Transverse colon (tissue), 4 donors: ENCODE measurements around the gene ZNF777. TPM values are rescaled to one million over a fixed set of nuclear protein-coding genes. Genes with fewer than 3 reads are reported as not detected.

Source experiments
- DNase-seq: peaks from one replicate; pipeline ENCODE4 v3.0.0-alpha.2; 2019
- H3K27ac ChIP-seq, 4 donors: fragments of 200-600 bp; sonication (generic); 2 replicates each; pipeline ENCODE4 v1.5.1; 2016 to 2018; ENCODE audit warnings: inconsistent platforms in 4 of 4
- H3K27me3 ChIP-seq: fragments of 200-600 bp; sonication (generic); 2 replicates; pipeline ENCODE4 v1.5.1; 2017; ENCODE audit warnings: inconsistent platforms
- H3K36me3 ChIP-seq, 4 donors: fragments of 200-600 bp; sonication (generic); 2 replicates each; pipeline ENCODE4 v1.5.1; 2017 to 2019; ENCODE audit warnings: inconsistent platforms in 4 of 4
- H3K4me1 ChIP-seq, 4 donors: fragments of 200-600 bp; sonication (generic); 2 replicates each; pipeline ENCODE4 v1.5.1; 2017 to 2020; ENCODE audit warnings: inconsistent platforms in 4 of 4
- H3K4me3 ChIP-seq, 4 donors: fragments of 200-600 bp; sonication (generic); 1 replicate in 1 of 4; 2 replicates in 3 of 4; pipeline versions ENCODE4 v1.5.1 to v1.6.1; 2017 to 2019; ENCODE audit warnings: inconsistent platforms in 4 of 4
- H3K9me3 ChIP-seq, 2 donors: fragments of 200-600 bp; sonication (generic); 2 replicates each; pipeline ENCODE4 v1.5.1; 2017 to 2019; ENCODE audit warnings: inconsistent platforms in 2 of 2
- EP300 ChIP-seq: sonication (generic); formaldehyde crosslinking; IDR thresholded peaks from one replicate; pipeline ENCODE4 v1.6.1; 2017; ENCODE audit warnings: antibody characterized with exemption, low read depth
- POLR2A ChIP-seq: fragments of 450-650 bp; IDR thresholded peaks from one replicate; pipeline ENCODE4 v1.6.1; 2016; ENCODE audit warnings: antibody characterized with exemption, mild to moderate bottlenecking, moderate library complexity
- POLR2AphosphoS5 ChIP-seq, 3 donors: sonication (generic); formaldehyde crosslinking; IDR thresholded peaks; one replicate each; pipeline ENCODE4 v1.6.1; 2016; ENCODE audit warnings: antibody characterized with exemption in 3 of 3
- WGBS, 2 donors: methylation state at CpG; one replicate each; pipeline ENCODE4 v1.1.5; 2018; ENCODE audit warnings: low coverage in 1 of 2; 5-methylcytosine and 5-hydroxymethylcytosine counted together
- in situ Hi-C, 4 donors: fragments of 200-750 bp; cut with MboI; loops; one replicate each; pipeline versions ENCODE4 v1.15.0 to v1.15.1; 2017; ENCODE audit warnings: low sequenced_read_pairs in 3 of 4, low pct_ligation_motif_present in 1 of 4, low pct_unique_long_range_greater_than_20kb in 1 of 4
- intact Hi-C: fragments of 100-400 bp; cut with DNase I; formaldehyde crosslinking; loops from one replicate; pipeline ENCODE4 v1.15.1; 2023; ENCODE audit warnings: low total_unique reads
- total RNA-seq, 4 donors: library from RNA; depleted of rRNA; stranded (reverse); fragments of >200 nt; gene quantifications; one replicate each; pipeline ENCODE4 v1.1.0, GENCODE V29; 2016
- TF ChIP-seq, protein P1 (sequence below), 5 experiments: fragments of 200-600 bp in 3 of 5; fragments of 450-650 bp in 2 of 5; sonication (generic) in 3 of 5; IDR thresholded peaks; 1 replicate in 2 of 5; 2 replicates in 3 of 5; pipeline ENCODE4 v1.5.1; 2016 to 2017; ENCODE audit warnings: antibody characterized with exemption in 5 of 5, inconsistent platforms in 3 of 5, mild to moderate bottlenecking in 2 of 5, moderate library complexity in 1 of 5

The ZNF777 gene
- total RNA-seq, 4 donors from 2014 or later = 7.8 to 58.9 (median 14.2) TPM

DNA sequence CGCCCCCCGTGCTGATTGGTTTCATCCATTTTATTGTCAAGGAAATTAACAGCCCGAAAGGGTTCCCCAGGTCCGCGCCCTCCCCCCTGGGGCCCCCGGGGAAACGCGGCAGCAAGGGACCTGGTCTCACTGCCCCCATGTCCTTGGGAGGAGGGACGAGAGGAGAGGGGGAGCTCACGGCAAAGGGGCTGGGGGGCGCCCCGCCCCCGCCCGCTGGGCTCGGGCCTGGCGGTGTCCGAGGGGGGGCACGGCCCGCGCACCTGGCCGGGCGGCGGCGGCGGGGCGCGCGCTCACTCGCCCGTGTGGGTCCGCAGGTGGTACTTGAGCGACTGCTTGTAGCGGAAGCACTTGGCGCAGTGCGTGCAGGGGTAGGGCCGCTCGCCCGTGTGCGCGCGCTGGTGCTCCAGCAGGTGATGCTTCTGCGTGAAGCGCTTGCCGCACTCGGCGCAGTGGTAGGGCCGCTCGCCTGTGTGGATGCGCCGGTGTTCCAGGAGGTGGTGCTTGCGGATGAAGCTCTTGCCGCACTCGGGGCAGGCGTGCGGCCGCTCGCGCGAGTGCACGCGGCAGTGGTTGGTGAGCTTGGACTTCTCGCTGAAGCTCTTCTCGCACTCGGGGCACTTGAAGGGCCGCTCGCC is 29.3 kb downstream of the ZNF777 start:
- Histone ChIP-seq H3K27me3 (no peaks in the 10 kb centered on the region), H3K4me3 (no peak overlapping the region), H3K9me3 (no peaks in the 10 kb centered on the region), H3K4me1 (no peaks in the 10 kb centered on the region), H3K27ac (no peak overlapping the region), H3K36me3 (peaks cover 0 to 39% (median 7%) of the 10 kb centered on the region in 4 donors)
- intact Hi-C loops = no loop called here
- in situ Hi-C loops = no loop called here
- no peak for DNase-seq
- 80 to 97% methylated on average over 2 to 59 of the region's 66 CpGs for WGBS, 2 donors
- TF ChIP-seq EP300 (peak; percentile 50), POLR2AphosphoS5 (IDR thresholded peaks at IDR 0.05) (no peak)

DNA sequence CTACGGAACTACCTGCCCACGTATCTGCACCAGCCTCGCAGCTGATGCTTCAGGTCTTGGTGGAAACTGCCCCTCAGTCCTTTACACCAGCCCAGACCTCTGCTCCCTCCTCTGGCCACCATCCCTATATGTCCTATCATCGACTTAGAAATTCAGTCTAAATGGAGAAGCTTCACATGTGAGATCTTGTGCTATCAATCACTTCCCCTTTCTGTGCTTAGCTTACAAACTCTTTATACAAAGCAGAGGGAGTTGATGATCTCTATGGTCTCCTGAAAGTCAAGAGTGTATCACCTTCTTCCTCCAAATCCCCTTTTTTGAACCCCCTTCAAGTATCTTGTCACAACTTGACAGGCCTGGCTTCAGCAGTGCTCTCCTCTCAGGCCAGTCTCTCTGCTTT is 30.7 kb downstream of the ZNF777 start:
- DNase-seq = no peak
- no peak overlapping the region for H3K4me3 ChIP-seq
- H3K9me3 ChIP-seq = no peaks in the 10 kb centered on the region
- no peaks in the 10 kb centered on the region for H3K27me3 ChIP-seq
- intact Hi-C loops = no loop called here
- WGBS, 2 donors = 89% methylated on average over 4 of the region's 4 CpGs; no CpG with 5 or more reads in 1 of the 2 donors
- TF ChIP-seq POLR2AphosphoS5 (IDR thresholded peaks at IDR 0.05) (no peak), POLR2A (no peak), EP300 (no peak)
- TF ChIP-seq, protein P1, sequence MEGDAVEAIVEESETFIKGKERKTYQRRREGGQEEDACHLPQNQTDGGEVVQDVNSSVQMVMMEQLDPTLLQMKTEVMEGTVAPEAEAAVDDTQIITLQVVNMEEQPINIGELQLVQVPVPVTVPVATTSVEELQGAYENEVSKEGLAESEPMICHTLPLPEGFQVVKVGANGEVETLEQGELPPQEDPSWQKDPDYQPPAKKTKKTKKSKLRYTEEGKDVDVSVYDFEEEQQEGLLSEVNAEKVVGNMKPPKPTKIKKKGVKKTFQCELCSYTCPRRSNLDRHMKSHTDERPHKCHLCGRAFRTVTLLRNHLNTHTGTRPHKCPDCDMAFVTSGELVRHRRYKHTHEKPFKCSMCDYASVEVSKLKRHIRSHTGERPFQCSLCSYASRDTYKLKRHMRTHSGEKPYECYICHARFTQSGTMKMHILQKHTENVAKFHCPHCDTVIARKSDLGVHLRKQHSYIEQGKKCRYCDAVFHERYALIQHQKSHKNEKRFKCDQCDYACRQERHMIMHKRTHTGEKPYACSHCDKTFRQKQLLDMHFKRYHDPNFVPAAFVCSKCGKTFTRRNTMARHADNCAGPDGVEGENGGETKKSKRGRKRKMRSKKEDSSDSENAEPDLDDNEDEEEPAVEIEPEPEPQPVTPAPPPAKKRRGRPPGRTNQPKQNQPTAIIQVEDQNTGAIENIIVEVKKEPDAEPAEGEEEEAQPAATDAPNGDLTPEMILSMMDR (IDR thresholded peaks at IDR 0.05) = no peak
- H3K36me3 ChIP-seq = peaks cover 0 to 32% (median 7%) of the 10 kb centered on the region in 4 donors
- no peaks in the 10 kb centered on the region for H3K4me1 ChIP-seq
- in situ Hi-C loops = no loop called here
- H3K27ac ChIP-seq = no peak overlapping the region

DNA sequence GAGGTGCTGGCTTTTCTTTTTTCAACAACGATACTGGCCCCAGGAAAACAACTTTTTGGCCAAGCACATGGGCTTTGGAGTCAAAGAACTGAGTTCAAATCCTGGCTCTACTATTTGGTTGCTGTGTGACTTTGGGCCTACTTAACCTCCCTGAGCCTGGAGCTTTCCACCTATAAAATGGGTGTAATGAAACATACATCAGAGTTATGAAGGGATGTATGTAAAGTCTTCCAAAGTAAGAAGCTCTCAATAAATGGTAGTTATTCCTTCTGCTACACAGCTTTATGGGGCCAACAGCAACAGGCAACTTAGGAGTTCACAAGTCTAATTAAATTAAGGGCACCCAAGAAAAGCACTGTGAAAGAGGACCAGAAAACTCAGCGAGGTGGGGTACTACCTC is 33.0 kb downstream of the ZNF777 start:
- peaks cover 2 to 8% (median 4%) of the 10 kb centered on the region in 4 donors for H3K4me1 ChIP-seq
- intact Hi-C loops = no loop called here
- no peak for DNase-seq
- peaks cover 0 to 13% (median 6%) of the 10 kb centered on the region in 4 donors for H3K36me3 ChIP-seq
- TF ChIP-seq, protein P1 (IDR thresholded peaks at IDR 0.05) = no peak
- TF ChIP-seq EP300 = no peak
- no peak for TF ChIP-seq POLR2AphosphoS5 (IDR thresholded peaks at IDR 0.05)
- TF ChIP-seq POLR2A = no peak
- H3K27me3 ChIP-seq = no peaks in the 10 kb centered on the region
- H3K9me3 ChIP-seq = no peaks in the 10 kb centered on the region
- H3K27ac ChIP-seq = no peak overlapping the region
- WGBS, 2 donors = 82 to 94% methylated on average over 2 of the region's 2 CpGs
- H3K4me3 ChIP-seq = no peak overlapping the region
- in situ Hi-C loops = no loop called here

DNA sequence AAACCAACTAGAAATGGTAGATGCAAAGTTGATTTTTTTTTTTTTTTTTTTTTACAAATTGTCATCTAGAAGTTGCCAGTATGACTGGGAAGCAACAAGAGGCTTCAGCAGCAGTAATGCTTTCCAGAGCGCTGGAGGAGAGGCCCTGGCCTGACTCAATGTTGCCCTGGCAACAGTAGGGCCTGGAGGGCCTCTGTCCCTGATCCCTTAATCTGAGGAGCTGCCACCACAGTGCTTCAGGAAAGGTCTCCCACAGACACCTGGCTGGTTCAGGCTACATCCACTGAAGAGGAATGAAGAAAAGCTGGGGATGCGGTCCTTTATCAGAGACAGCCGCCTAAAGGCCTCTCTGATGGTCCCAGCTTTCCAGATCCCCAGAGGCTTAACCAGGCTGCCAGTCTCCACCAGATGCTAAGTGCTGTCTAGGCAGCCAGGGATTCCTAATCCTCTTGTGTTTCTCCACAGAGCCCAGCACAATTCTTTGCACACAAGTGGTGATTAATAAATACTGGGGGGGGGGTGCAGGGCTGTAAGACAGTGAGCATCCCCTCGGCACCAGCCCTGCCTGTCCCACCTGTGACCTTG is 33.7 kb downstream of the ZNF777 start:
- WGBS, 2 donors = 95 to 100% methylated on average over 2 to 4 of the region's 4 CpGs
- Histone ChIP-seq H3K9me3 (no peaks in the 10 kb centered on the region), H3K27ac (no peak overlapping the region), H3K4me1 (peaks cover 5 to 11% (median 8%) of the 10 kb centered on the region in 4 donors), H3K4me3 (no peak overlapping the region), H3K27me3 (no peaks in the 10 kb centered on the region), H3K36me3 (peaks cover 0 to 11% (median 3%) of the 10 kb centered on the region in 4 donors)
- in situ Hi-C loops (no loop called here), intact Hi-C loops (no loop called here)
- TF ChIP-seq, protein P1 (IDR thresholded peaks at IDR 0.05) = no peak
- DNase-seq = no peak
